Activated naive CD8-positive, alpha-beta T cell (primary cell): Measurements from ENCODE around the gene P2RX7.

Experiments
- H3K27ac Mint-ChIP-seq: one replicate; pipeline ENCODE4 v1.8.0; 2021; ENCODE audit warnings: mixed read lengths
- H3K27me3 Mint-ChIP-seq: one replicate; pipeline ENCODE4 v1.8.0; 2021; ENCODE audit warnings: mixed read lengths
- H3K36me3 Mint-ChIP-seq: one replicate; pipeline ENCODE4 v1.8.0; 2021; ENCODE audit warnings: mixed read lengths
- H3K4me1 Mint-ChIP-seq: one replicate; pipeline ENCODE4 v1.8.0; 2021; ENCODE audit warnings: low read depth, mixed read lengths
- H3K4me3 Mint-ChIP-seq: one replicate; pipeline ENCODE4 v1.8.0; 2021; ENCODE audit warnings: mild to moderate bottlenecking, mixed read lengths
- H3K9me3 Mint-ChIP-seq: one replicate; pipeline ENCODE4 v1.8.0; 2021; ENCODE audit warnings: low read depth, mixed read lengths

P2RX7 gene

GRCh38 chr12:121132601-121133481, at the start of gene P2RX7:
Gene P2RX7, plus strand, starts transcription at chr12:121132876. Its CDS starts 95 bp downstream, at chr12:121132971.
- peaks cover 64% of the 10 kb centered on the region for H3K4me1 Mint-ChIP-seq
- no peaks in the 10 kb centered on the region for H3K27me3 Mint-ChIP-seq
- H3K9me3 Mint-ChIP-seq: peaks cover 3% of the 10 kb centered on the region
- H3K36me3 Mint-ChIP-seq: peaks cover 2% of the 10 kb centered on the region
- H3K4me3 Mint-ChIP-seq: peak within 1 kb of the TSS; percentile 91
- H3K27ac Mint-ChIP-seq: peak within 1 kb of the TSS; percentile 90

GRCh38 chr12:121084229-121084628, 48.4 kb upstream of the P2RX7 start:
- Mint-ChIP-seq H3K9me3 (no peaks in the 10 kb centered on the region), H3K27me3 (no peaks in the 10 kb centered on the region), H3K36me3 (no peaks in the 10 kb centered on the region), H3K4me1 (peaks cover 15% of the 10 kb centered on the region), H3K27ac (no peak overlapping the region), H3K4me3 (no peak overlapping the region)

- H3K27me3 Mint-ChIP-seq: no peaks in the 10 kb centered on the region
- no peak overlapping the region for H3K27ac Mint-ChIP-seq
- H3K4me1 Mint-ChIP-seq: peaks cover 15% of the 10 kb centered on the region
- H3K4me3 Mint-ChIP-seq: no peak overlapping the region
- H3K9me3 Mint-ChIP-seq: no peaks in the 10 kb centered on the region
- no peaks in the 10 kb centered on the region for H3K36me3 Mint-ChIP-seq
Measured at GRCh38 chr12:121085069-121085468, 47.6 kb upstream of the P2RX7 start.

GRCh38 chr12:121085506-121086353, 46.9 kb upstream of the P2RX7 start:
- no peak overlapping the region for H3K27ac Mint-ChIP-seq
- peaks cover 15% of the 10 kb centered on the region for H3K4me1 Mint-ChIP-seq
- no peak overlapping the region for H3K4me3 Mint-ChIP-seq
- H3K9me3 Mint-ChIP-seq: no peaks in the 10 kb centered on the region
- H3K36me3 Mint-ChIP-seq: no peaks in the 10 kb centered on the region
- no peaks in the 10 kb centered on the region for H3K27me3 Mint-ChIP-seq

- H3K36me3 Mint-ChIP-seq: no peaks in the 10 kb centered on the region
- H3K27me3 Mint-ChIP-seq: no peaks in the 10 kb centered on the region
- no peaks in the 10 kb centered on the region for H3K9me3 Mint-ChIP-seq
- no peak overlapping the region for H3K4me3 Mint-ChIP-seq
- H3K27ac Mint-ChIP-seq: no peak overlapping the region
- peaks cover 25% of the 10 kb centered on the region for H3K4me1 Mint-ChIP-seq
Measured at GRCh38 chr12:121086781-121087295, 45.8 kb upstream of the P2RX7 start.

- H3K36me3 Mint-ChIP-seq: no peaks in the 10 kb centered on the region
- no peak overlapping the region for H3K4me3 Mint-ChIP-seq
- H3K27ac Mint-ChIP-seq: no peak overlapping the region
- no peaks in the 10 kb centered on the region for H3K9me3 Mint-ChIP-seq
- H3K4me1 Mint-ChIP-seq: peaks cover 33% of the 10 kb centered on the region
- H3K27me3 Mint-ChIP-seq: no peaks in the 10 kb centered on the region
Measured at GRCh38 chr12:121087467-121088194, 45.0 kb upstream of the P2RX7 start.

- Mint-ChIP-seq H3K27ac (no peak overlapping the region), H3K4me3 (no peak overlapping the region), H3K9me3 (no peaks in the 10 kb centered on the region), H3K4me1 (peaks cover 39% of the 10 kb centered on the region), H3K27me3 (no peaks in the 10 kb centered on the region), H3K36me3 (no peaks in the 10 kb centered on the region)
Measured at GRCh38 chr12:121088195-121088585, 44.5 kb upstream of the P2RX7 start.

GRCh38 chr12:121089031-121089812, 43.5 kb upstream of the P2RX7 start:
- Mint-ChIP-seq H3K4me3 (no peak overlapping the region), H3K27ac (no peak overlapping the region), H3K27me3 (no peaks in the 10 kb centered on the region), H3K9me3 (no peaks in the 10 kb centered on the region), H3K36me3 (no peaks in the 10 kb centered on the region), H3K4me1 (peaks cover 44% of the 10 kb centered on the region)

GRCh38 chr12:121089813-121090430, 42.8 kb upstream of the P2RX7 start:
- no peaks in the 10 kb centered on the region for H3K9me3 Mint-ChIP-seq
- no peak overlapping the region for H3K4me3 Mint-ChIP-seq
- H3K36me3 Mint-ChIP-seq: no peaks in the 10 kb centered on the region
- H3K4me1 Mint-ChIP-seq: peaks cover 49% of the 10 kb centered on the region
- H3K27ac Mint-ChIP-seq: no peak overlapping the region
- H3K27me3 Mint-ChIP-seq: no peaks in the 10 kb centered on the region

- peaks cover 58% of the 10 kb centered on the region for H3K4me1 Mint-ChIP-seq
Measured at GRCh38 chr12:121090586-121091514, 41.8 kb upstream of the P2RX7 start.

GRCh38 chr12:121092034-121092433, 40.6 kb upstream of the P2RX7 start:
- H3K4me1 Mint-ChIP-seq: peaks cover 62% of the 10 kb centered on the region
- H3K9me3 Mint-ChIP-seq: no peaks in the 10 kb centered on the region
- H3K4me3 Mint-ChIP-seq: peak overlapping the region; percentile 87
- no peaks in the 10 kb centered on the region for H3K36me3 Mint-ChIP-seq
- H3K27ac Mint-ChIP-seq: no peak overlapping the region
- H3K27me3 Mint-ChIP-seq: no peaks in the 10 kb centered on the region

More at GRCh38 chr12:121090586-121091514, 41.8 kb upstream of the P2RX7 start:
- H3K27me3 Mint-ChIP-seq: no peaks in the 10 kb centered on the region
- H3K36me3 Mint-ChIP-seq: no peaks in the 10 kb centered on the region
- H3K4me3 Mint-ChIP-seq: no peak overlapping the region
- H3K9me3 Mint-ChIP-seq: no peaks in the 10 kb centered on the region
- H3K27ac Mint-ChIP-seq: no peak overlapping the region

- Mint-ChIP-seq H3K36me3 (no peaks in the 10 kb centered on the region), H3K4me3 (no peak overlapping the region), H3K27ac (no peak overlapping the region), H3K4me1 (peaks cover 50% of the 10 kb centered on the region), H3K27me3 (no peaks in the 10 kb centered on the region), H3K9me3 (no peaks in the 10 kb centered on the region)
Measured at GRCh38 chr12:121093487-121093891, 39.2 kb upstream of the P2RX7 start.
